ENCODE measurements around the gene MYO1F.
"Not testable (repeated sequence)": the region's sequence is repeated elsewhere in the genome, so short reads cannot be mapped to it uniquely, and the experiment has no call there.

Gene MYO1F

DNA sequence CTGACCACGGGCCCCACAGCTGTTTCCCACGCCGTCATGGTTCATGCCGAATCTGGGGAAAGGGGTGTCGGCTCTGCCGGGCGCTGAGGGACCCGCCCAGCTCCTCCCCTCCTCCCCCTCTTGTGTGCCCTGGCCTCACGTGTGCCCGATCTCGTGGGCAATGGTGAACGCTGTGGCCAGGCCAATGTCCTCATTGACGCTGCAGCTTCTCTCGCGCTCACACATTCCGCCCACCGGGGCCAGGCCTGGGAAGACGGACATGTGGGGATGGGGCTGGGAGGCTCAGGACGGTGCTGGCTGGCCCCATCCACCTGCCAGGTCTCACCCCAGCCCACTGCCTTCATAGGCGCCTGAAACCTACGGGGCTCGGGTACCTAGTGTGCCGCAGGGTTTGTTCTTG is 18.9 kb upstream of the MYO1F start:
- no peak for DNase-seq

- no peak for DNase-seq
Observed at GRCh38 chr19:8595651-8596050, 18.4 kb upstream of the MYO1F start.

DNA sequence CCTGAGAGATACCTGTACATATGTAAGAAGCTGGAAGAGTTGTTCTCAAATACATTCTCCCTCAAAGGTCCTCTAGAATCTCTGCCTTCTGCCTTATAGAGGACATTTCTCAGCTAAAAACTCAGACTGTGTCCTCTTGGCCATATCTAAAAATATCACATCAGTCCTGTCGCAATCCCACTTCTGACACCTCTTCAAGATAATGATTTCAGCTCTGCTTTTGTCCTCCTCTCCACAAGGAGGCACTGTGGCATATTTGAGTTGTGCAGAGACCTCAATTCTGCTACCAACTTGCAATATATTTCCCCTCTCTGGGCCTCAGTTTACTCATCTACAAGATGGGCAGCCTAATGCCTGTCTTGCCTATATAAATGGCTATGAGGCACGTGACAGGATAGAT is 16.7 kb upstream of the MYO1F start:
- no peak for DNase-seq

- peak; percentile 64 for DNase-seq
Observed at GRCh38 chr19:8592231-8593009, 15.2 kb upstream of the MYO1F start.

DNA sequence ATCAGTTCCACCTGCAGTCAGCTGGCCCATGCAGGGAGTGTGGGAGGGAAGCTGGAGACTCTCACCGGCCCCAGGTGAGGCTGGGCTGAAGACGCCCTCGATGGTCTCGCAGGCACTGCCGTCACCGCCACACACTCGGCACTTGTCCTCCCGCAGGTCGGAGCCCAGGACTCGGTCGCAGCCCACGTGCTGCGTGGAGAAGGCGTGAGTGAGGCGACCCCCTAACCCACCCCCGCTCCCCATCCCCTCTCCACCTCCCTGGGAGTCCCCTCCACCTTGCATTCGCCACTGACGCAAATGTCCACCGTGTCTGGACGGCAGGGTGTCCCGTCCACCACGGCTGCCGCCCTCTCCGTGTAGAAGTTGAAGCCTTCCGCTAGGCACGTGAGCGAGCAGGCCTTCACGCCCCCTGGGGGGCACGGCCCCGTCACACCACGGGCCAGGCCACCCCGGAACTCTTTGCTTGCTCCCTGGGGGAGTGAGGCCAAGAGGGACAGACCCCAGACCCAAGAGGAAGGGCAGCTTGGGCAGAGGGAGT is 12.0 kb upstream of the MYO1F start:
- DNase-seq = no peak

- DNase-seq = peak; percentile 63
Observed at GRCh38 chr19:8585894-8586750, 8.9 kb upstream of the MYO1F start.

DNA sequence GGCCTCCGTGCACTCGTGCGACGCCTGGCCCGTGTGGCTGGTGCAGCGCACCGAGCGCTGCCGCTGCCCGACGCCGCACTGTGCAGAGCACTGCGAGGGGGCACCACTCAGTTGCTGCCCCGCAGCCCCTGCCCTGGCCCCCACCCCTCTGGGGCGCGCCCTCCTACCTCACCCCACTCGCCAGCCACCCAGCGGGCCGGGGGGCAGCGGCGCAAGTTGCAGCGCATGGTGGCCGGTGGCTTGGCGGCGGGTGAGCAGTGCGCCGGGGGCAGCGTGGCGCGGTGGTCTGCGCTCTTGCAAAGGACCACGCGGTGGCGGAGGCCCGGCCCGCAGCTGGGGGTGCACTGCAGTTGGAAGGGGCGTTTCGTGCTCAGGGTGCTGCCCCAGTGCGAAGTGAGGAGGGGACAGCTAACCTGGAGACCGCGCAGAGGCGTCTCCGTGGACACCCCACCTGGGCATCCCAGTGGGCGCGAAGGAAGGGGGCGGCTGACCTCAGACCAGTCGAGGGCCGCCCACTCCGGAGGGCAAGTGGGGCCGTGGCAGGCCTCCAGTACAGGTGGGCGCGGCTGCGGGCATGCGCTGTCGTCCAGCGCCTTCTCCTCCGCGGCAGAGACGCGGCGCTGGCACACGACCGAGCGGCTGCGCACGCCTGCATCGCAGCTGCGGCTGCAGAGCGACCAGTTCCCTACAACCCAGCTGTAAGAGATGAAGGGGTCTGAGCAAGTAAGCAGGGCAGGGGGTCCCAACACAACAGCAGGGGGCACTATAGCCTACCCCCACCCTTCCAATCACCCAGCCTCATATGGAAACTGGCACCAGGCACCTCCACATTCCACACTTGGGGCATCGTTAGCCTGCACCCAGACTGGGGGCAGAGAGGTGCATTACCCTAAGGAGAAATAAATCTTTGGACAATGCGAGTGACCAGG is 8.0 kb upstream of the MYO1F start:
- DNase-seq = no peak

DNA sequence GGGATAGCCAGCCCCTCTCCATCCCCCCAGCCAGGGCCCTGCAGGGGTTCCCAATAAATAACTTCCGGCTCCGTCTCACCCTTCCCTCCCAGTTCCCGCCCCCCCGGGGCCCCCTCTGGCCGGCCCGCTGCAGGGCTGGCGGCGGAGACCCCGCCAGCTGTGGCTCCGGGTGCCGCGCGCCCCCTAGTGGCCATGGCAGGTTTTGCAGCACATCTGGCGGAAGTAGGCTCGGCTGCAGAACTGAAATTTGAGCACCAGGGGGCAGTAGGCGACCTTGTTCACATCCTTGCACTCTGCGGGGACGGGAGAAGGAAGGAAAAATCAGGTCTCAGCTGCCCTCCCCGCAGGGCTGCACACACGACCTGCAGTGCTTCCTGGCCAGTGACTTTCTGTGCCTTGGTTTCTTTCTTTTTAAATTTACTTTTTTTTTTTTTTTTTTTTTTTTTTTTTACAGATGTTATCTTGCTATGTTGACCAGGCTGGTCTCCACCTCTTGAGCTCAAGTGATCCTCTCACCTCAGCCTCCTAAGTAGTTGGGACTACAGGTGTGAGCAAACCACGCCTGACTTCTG is 3.6 kb upstream of the MYO1F start:
- peak; percentile 76 for DNase-seq

GRCh38 chr19:8578642-8579265 is 1.5 kb upstream of the MYO1F start:
- peak; percentile 80 for DNase-seq

GRCh38 chr19:8577741-8578140 is 499 bp upstream of the MYO1F start:
- DNase-seq = no peak

DNA sequence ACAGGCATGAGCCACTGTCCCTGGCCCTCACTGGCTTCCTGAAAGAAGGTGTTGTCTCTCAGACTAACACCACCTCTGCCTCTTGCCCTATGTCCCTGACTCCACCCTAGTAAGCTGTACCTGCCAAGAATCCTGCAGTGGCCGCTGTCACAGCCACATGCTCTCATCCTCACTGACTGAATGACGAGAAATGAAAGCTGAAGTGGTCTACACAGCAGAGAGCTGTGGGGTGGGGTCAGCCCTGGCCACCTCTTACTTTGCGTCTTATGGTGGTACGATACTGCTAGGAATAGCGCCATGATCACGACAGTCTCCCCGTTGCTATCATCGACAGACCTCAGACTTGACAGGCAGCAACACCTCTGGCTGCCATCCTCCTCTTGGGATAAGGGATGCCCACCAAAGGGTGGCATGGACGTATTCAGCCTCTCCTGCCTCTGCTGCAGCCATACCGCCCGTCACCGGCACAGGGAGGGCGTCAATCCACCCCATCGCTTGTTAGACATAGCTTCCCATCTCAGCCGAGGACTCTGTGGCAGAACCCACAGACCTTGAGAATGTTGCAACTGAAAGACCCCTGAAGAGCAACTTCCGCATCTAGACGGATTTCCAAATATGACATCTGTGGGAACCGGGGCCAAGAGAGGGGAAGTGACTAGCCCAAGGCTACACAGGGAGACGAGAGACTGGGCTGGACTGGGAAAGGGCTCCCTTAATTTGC is 809 bp downstream of the MYO1F start:
- no peak for DNase-seq

DNA sequence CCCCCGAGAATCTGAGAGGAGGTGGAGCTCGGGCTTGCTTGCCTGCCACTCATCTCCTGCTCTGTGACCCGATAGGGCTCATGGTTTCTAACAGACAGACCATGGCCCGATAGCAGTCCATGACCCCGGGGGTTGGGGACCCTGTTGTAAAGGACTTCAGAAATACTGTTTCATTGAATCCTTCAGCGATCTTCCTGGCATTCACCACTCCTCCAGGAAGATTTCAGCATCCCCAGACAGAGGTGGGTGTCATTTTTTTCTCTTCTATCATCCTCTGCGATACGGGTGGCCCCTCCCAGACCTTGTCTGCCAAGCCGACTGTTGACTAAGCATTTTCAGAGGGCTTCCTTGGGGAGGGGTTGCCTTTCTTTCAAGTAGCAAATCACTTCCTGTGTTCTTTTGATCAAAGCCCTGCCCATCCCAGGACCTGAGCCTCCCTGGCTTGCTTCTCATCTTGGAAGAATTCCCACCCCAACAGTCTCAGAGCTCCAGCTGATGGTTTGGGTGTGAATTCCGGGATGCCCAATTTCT is 1.7 kb downstream of the MYO1F start:
- no peak for DNase-seq

DNA sequence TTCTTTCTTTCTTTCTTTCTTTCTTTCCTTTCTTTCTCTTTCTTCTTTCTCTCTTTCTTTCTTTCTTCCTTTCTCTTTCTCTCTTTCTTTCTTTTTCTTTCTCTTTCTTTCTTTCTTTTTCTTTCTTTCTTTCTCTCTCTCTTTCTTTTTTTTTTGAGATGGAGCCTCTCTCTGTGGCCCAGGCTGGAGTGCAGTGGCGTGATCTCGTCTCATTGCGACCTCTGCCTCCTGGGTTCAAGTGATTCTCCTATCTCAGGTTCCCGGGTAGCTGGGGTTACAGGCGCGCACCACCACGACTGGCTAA is 2.7 kb downstream of the MYO1F start:
- not testable (repeated sequence) for DNase-seq

DNA sequence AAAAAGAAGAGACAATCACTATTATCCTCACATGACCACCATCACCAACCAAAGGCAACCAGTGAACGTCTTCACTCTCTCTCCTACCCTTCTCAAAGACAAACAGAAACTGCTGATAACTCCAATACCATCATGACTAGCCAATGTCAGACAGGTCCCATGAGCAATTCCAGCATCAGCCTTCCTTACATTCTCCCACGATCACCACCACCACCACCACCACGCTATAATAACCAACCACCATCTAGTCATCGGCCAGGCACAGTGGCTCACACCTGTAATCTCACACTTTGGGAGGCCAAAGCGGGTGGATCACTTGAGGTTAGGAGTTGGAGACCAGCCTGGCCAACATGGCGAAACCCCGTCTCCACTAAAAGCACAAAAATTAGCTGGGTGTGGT is 3.9 kb downstream of the MYO1F start:
- no peak for DNase-seq

GRCh38 chr19:8571006-8571411 is 6.2 kb downstream of the MYO1F start:
- no peak for DNase-seq

DNA sequence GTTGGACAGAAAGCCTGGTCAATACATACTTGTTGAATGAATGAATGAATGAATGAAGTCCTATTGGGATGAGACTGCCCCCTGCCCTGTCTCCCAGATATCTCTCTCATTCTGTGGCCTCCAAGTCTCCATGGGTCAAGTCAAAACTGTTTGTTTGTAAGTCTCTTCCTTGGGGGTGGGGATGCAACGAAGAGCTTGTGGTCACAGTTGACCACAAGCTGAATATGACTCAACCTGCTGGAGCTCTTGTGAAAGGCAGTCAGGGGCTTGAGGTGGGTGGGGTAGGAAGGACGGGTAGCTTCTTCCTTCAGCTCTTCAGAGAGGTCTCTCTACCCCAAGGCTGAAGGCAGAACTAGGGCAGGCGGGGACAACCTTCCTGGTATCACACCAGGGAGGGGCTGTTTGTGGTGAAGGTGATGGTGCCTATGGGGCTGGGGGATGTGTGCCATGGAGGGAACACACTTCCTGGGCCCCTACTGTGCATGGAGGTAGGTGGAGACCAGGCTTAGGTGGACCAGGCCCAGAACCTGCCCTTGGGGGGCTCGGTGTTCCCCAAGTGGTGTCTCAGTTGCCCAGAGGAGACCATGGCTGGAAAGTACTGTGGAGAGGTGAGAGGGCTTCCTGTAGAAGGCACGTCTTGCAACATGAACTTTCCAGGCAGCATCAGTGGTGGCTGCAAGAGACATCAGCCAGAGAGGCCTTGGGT is 8.0 kb downstream of the MYO1F start:
- no peak for DNase-seq

GRCh38 chr19:8567522-8568172 is 9.6 kb downstream of the MYO1F start:
- DNase-seq = no peak

GRCh38 chr19:8566855-8567254 is 10.4 kb downstream of the MYO1F start:
- DNase-seq = no peak

DNA sequence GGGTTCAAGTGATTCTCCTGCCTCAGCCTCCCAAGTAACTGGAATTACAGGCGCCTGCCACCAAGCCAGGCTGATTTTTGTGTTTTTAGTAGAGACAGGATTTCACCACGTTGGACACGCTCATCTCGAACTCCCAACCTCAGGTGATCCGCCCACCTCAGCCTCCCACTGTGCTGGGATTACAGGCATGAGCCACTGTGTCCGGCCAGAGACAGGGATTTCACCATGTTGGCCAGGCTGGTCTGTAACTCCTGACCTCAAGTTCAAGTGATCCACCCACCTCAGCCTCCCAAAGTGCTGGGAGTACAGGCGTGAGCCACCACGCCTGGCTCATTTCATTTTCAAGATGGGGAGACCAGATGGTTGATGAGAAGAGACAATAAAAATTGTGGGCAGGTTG is 12.4 kb downstream of the MYO1F start:
- DNase-seq = not testable (repeated sequence)

All from NCI-H82 (cell line).